Cerebellar nuclear complex (tissue), 1 donor: ENCODE measurements around the gene LINC01488.

Experiments
- DNase-seq, 2 experiments: peaks; one replicate each; lab custom pipeline; 2025; lab: John Stamatoyannopoulos, UW

LINC01488 gene

GRCh38 chr11:69510471-69511357, 29.3 kb downstream of the LINC01488 start:
- DNase-seq = no peak

GRCh38 chr11:69511358-69512055, 30.0 kb downstream of the LINC01488 start:
- DNase-seq = no peak

- DNase-seq = no peak
Measured at GRCh38 chr11:69512136-69512535, 30.7 kb downstream of the LINC01488 start.

GRCh38 chr11:69512790-69513189, 31.3 kb downstream of the LINC01488 start:
- DNase-seq = no peak

- no peak for DNase-seq
Measured at GRCh38 chr11:69513196-69513595, 31.7 kb downstream of the LINC01488 start.

- no peak for DNase-seq
Measured at GRCh38 chr11:69513663-69514224, 32.3 kb downstream of the LINC01488 start.

GRCh38 chr11:69514771-69515170, 33.3 kb downstream of the LINC01488 start:
- DNase-seq = no peak

GRCh38 chr11:69515271-69516245, 34.1 kb downstream of the LINC01488 start:
- no peak for DNase-seq

GRCh38 chr11:69516526-69516925, 35.1 kb downstream of the LINC01488 start:
- DNase-seq = no peak

- DNase-seq = no peak
Measured at GRCh38 chr11:69518081-69518950, 36.9 kb downstream of the LINC01488 start.

GRCh38 chr11:69520186-69520916, 38.9 kb downstream of the LINC01488 start:
- DNase-seq = no peak

GRCh38 chr11:69521457-69521856, 40.0 kb downstream of the LINC01488 start:
- DNase-seq = no peak

GRCh38 chr11:69523453-69523852, 42.0 kb downstream of the LINC01488 start:
- no peak for DNase-seq

GRCh38 chr11:69524291-69524882, 42.9 kb downstream of the LINC01488 start:
- no peak for DNase-seq

- DNase-seq = no peak
Measured at GRCh38 chr11:69524991-69525411, 43.5 kb downstream of the LINC01488 start.

- no peak for DNase-seq
Measured at GRCh38 chr11:69525516-69526452, 44.3 kb downstream of the LINC01488 start.

GRCh38 chr11:69526453-69526810, 45.0 kb downstream of the LINC01488 start:
- no peak for DNase-seq

GRCh38 chr11:69529001-69529400, 47.5 kb downstream of the LINC01488 start:
- no peak for DNase-seq
